Measurements from ENCODE around the gene INF2. TPM values are rescaled to one million over a fixed set of nuclear protein-coding genes. Genes with fewer than 3 reads are reported as not detected.

The INF2 gene
- total RNA-seq, 1 donor from 2014 or later = 69.2 TPM

DNA sequence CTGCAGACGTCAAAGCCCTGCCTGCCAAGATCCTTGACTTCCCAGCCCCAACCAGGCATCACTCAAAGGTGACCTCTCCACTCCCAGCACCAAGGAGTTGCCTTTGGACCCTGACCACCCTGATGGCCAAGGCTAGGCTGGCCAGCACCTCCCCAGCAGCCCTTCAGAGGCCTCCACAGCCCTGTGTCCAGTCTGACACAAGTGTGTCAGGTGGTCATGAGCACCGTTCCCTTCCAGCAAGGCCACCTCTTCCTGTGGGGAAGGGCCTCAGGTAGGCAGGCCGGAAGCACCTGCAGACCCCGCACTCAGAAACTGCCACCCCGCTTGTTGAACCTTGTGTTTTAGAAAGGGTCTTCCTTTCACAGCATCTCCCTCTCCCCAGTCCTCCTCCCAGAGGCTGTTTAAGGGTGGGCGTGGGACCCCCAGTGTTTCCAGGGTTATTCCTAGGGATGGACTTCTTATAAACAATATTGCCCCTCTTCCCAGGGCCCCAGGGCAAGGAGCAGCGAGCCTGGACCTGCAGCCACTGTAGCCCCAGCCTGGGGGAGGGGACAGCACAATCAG lies 13.2 kb upstream of the INF2 start:
- peaks cover 22% of the 10 kb centered on the region for H3K4me1 Mint-ChIP-seq (ENCODE audit: low read depth)
- H3K27me3 Mint-ChIP-seq = no peaks in the 10 kb centered on the region
- no peak for DNase-seq (ENCODE audit: low spot score, unreplicated experiment)
- no peaks in the 10 kb centered on the region for H3K9me3 Mint-ChIP-seq (ENCODE audit: low read depth)
- H3K4me3 Mint-ChIP-seq (ENCODE audit: low read depth) = no peak overlapping the region
- no peaks in the 10 kb centered on the region for H3K36me3 Mint-ChIP-seq (ENCODE audit: insufficient read depth)
- H3K27ac Mint-ChIP-seq = no peak overlapping the region
- TF ChIP-seq, protein P1, sequence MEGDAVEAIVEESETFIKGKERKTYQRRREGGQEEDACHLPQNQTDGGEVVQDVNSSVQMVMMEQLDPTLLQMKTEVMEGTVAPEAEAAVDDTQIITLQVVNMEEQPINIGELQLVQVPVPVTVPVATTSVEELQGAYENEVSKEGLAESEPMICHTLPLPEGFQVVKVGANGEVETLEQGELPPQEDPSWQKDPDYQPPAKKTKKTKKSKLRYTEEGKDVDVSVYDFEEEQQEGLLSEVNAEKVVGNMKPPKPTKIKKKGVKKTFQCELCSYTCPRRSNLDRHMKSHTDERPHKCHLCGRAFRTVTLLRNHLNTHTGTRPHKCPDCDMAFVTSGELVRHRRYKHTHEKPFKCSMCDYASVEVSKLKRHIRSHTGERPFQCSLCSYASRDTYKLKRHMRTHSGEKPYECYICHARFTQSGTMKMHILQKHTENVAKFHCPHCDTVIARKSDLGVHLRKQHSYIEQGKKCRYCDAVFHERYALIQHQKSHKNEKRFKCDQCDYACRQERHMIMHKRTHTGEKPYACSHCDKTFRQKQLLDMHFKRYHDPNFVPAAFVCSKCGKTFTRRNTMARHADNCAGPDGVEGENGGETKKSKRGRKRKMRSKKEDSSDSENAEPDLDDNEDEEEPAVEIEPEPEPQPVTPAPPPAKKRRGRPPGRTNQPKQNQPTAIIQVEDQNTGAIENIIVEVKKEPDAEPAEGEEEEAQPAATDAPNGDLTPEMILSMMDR (IDR thresholded peaks at IDR 0.05; ENCODE audit: unreplicated experiment) = no peak

DNA sequence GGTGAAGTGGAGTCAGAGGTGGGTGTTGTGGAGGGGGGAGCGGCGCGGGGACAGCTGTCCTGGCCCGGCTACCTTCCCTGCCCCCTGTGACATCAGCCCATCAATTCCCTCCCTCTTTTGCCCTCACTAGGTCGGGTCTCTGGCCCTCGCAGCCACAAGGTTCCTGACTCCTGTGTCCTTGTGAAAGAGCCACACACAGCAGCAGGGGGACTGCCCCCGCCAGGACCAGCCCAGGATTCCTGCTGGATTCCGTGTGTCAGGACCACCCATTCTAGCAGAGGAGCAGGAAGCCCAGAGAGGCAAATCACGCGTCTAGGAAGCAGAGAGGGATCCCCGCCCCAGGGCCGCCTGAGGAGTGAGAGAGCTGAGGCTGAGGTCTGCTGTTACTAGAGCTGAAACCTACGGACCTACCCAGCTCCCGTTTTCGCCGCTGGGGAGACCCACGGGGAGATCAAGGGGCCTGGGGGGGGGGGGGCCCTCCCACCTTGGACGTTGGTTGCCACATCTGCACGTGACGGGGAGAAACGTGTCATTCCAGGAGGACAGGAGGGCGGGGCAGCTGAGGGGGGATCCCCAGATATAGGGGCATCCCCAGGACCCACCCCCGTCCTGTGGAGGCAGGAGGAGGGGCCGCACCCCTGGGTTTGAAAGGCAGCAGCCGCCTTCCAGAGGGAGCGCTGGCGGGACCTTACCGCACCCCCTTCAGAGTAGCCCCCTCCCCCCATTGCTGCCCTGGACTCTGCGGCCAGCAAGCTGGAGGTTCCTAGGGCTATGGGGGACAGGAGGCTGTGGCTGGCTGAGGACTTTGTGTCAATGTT lies 12.5 kb upstream of the INF2 start:
- Mint-ChIP-seq H3K27me3 (no peaks in the 10 kb centered on the region), H3K36me3 (ENCODE audit: insufficient read depth) (no peaks in the 10 kb centered on the region)

DNA sequence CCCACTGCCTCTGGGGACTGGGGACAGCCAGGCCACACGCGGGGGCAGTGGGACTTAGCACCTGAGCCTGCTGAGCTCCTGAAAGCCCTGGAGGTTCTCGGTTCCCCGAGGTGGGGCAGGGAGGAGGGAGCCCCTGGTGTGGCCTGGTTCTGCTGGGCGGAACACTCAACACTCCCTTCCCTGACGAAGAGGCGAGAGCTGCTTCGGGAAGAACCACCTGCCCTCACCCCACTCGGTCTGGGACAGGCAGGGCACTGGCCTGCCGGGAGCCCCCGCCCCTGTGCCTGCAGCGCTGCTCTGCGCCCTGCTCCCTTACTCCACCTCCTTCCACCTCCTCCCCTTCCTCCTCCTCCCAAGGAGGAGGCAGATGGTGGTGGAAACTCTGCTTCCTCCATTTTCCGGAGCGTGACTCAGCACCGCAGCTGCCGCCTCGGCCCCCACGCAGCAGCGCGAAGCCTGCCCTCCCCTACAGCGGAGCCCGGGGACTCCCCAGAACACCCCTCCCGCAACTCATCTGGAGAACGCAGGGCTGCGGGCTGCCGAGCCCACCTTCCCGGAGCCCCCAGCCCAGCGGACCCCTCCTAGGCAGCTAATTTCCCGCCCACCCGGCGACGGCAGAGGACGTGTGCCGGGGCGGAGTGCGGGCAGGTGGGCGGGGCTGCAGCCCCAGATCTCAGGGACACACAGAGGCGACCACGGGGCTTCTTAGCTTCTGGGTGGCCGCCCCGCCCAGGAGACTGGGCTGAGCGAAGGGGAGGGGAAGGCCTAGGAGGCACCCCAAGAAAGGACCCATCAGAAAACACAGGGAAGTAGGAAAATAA lies 11.7 kb upstream of the INF2 start:
- DNase-seq (ENCODE audit: low spot score, unreplicated experiment) = peak; percentile 55
- H3K4me1 Mint-ChIP-seq (ENCODE audit: low read depth) = peaks cover 36% of the 10 kb centered on the region

More for the DNA sequence above, 12.5 kb upstream of the INF2 start:
- TF ChIP-seq, protein P1 (IDR thresholded peaks at IDR 0.05; ENCODE audit: unreplicated experiment) = no peak
- H3K27ac Mint-ChIP-seq = peak overlapping the region; percentile 96
- peak overlapping the region; percentile 72 for H3K4me3 Mint-ChIP-seq (ENCODE audit: low read depth)
- no peak for DNase-seq (ENCODE audit: low spot score, unreplicated experiment)
- no peaks in the 10 kb centered on the region for H3K9me3 Mint-ChIP-seq (ENCODE audit: low read depth)
- peaks cover 28% of the 10 kb centered on the region for H3K4me1 Mint-ChIP-seq (ENCODE audit: low read depth)

DNA sequence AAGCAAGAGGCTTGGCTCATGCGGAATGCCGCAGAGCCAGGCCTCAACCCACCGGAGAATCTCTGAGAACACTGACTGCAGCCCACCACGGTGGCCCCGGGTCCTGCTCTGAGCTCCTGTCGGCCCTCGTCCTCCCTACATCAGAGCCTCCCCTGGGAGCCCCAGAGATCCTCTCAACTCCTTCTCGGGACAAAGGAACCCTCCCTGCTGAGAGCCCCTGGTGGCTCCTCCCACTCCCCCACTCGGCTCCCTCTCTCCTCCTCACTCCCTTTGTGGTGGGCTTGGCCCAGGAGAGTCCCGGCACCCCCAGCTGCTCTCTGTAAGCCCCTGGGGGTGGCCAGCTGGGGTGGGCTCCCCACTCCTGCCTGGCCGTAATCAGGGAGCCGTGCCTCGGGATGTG lies 11.1 kb upstream of the INF2 start:
- Mint-ChIP-seq H3K27ac (peak overlapping the region; percentile 96), H3K4me3 (ENCODE audit: low read depth) (peak overlapping the region; percentile 72), H3K36me3 (ENCODE audit: insufficient read depth) (no peaks in the 10 kb centered on the region), H3K4me1 (ENCODE audit: low read depth) (peaks cover 38% of the 10 kb centered on the region), H3K27me3 (no peaks in the 10 kb centered on the region), H3K9me3 (ENCODE audit: low read depth) (no peaks in the 10 kb centered on the region)
- DNase-seq (ENCODE audit: low spot score, unreplicated experiment) = no peak
- TF ChIP-seq, protein P1 (IDR thresholded peaks at IDR 0.05; ENCODE audit: unreplicated experiment) = no peak

More for the DNA sequence above, 11.7 kb upstream of the INF2 start:
- H3K9me3 Mint-ChIP-seq (ENCODE audit: low read depth) = no peaks in the 10 kb centered on the region
- peak overlapping the region; percentile 96 for H3K27ac Mint-ChIP-seq
- H3K27me3 Mint-ChIP-seq = no peaks in the 10 kb centered on the region
- H3K36me3 Mint-ChIP-seq (ENCODE audit: insufficient read depth) = no peaks in the 10 kb centered on the region
- TF ChIP-seq, protein P1 (IDR thresholded peaks at IDR 0.05; ENCODE audit: unreplicated experiment) = no peak
- H3K4me3 Mint-ChIP-seq (ENCODE audit: low read depth) = peak overlapping the region; percentile 72
